Nephron progenitor cell (in vitro differentiated cells): Measurements from ENCODE around the gene TFB2M.
"Not testable (repeated sequence)": the region's sequence is repeated elsewhere in the genome, so short reads cannot be mapped to it uniquely, and the experiment has no call there.

Experiments
- DNase-seq: peaks from one replicate; pipeline ENCODE4 v3.0.0; 2021
- H3K27ac Mint-ChIP-seq: 2 replicates; pipeline ENCODE4 v1.8.0; 2021; ENCODE audit warnings: mild to moderate bottlenecking, moderate library complexity, mixed read lengths
- H3K27me3 Mint-ChIP-seq: 2 replicates; pipeline ENCODE4 v1.8.0; 2021; ENCODE audit warnings: mild to moderate bottlenecking, low read depth, mixed read lengths; ENCODE audit not compliant: poor library complexity
- H3K36me3 Mint-ChIP-seq: 2 replicates; pipeline ENCODE4 v1.8.0; 2021; ENCODE audit warnings: low read depth, mixed read lengths
- H3K4me1 Mint-ChIP-seq: 2 replicates; pipeline ENCODE4 v1.8.0; 2021; ENCODE audit warnings: mixed read lengths
- H3K4me3 Mint-ChIP-seq: 2 replicates; pipeline ENCODE4 v1.8.0; 2021; ENCODE audit warnings: mild to moderate bottlenecking, moderate library complexity, mixed read lengths
- H3K9me3 Mint-ChIP-seq: 2 replicates; pipeline ENCODE4 v1.8.0; 2021; ENCODE audit warnings: mild to moderate bottlenecking, moderate library complexity, mixed read lengths
- CTCF ChIP-seq: fragments of 200-600 bp; sonication (generic); IDR thresholded peaks from 2 replicates; pipeline ENCODE4 v1.5.0; 2021; ENCODE audit warnings: antibody characterized with exemption

Gene TFB2M

GRCh38 chr1:246573491-246573890 lies 7.4 kb upstream of the TFB2M start:
- DNase-seq = no peak
- peaks cover 6% of the 10 kb centered on the region for H3K9me3 Mint-ChIP-seq
- no peak for TF ChIP-seq CTCF
- no peak overlapping the region for H3K4me3 Mint-ChIP-seq
- peaks cover 15% of the 10 kb centered on the region for H3K4me1 Mint-ChIP-seq
- no peaks in the 10 kb centered on the region for H3K27me3 Mint-ChIP-seq
- peaks cover 19% of the 10 kb centered on the region for H3K36me3 Mint-ChIP-seq
- H3K27ac Mint-ChIP-seq = no peak overlapping the region

- peaks cover 6% of the 10 kb centered on the region for H3K9me3 Mint-ChIP-seq
- no peak overlapping the region for H3K27ac Mint-ChIP-seq
- H3K4me1 Mint-ChIP-seq = peaks cover 18% of the 10 kb centered on the region
- no peak for DNase-seq
- no peak for TF ChIP-seq CTCF
- no peaks in the 10 kb centered on the region for H3K27me3 Mint-ChIP-seq
- H3K4me3 Mint-ChIP-seq = no peak overlapping the region
- H3K36me3 Mint-ChIP-seq = peaks cover 17% of the 10 kb centered on the region
Observed at GRCh38 chr1:246572785-246573184, 6.7 kb upstream of the TFB2M start.

GRCh38 chr1:246571953-246572352 lies 5.9 kb upstream of the TFB2M start:
- no peak overlapping the region for H3K4me3 Mint-ChIP-seq
- peaks cover 10% of the 10 kb centered on the region for H3K36me3 Mint-ChIP-seq
- TF ChIP-seq CTCF = no peak
- DNase-seq = no peak
- H3K27ac Mint-ChIP-seq = no peak overlapping the region
- H3K9me3 Mint-ChIP-seq = peaks cover 6% of the 10 kb centered on the region
- H3K4me1 Mint-ChIP-seq = peaks cover 25% of the 10 kb centered on the region
- H3K27me3 Mint-ChIP-seq = no peaks in the 10 kb centered on the region

- not testable (repeated sequence) for H3K9me3 Mint-ChIP-seq, H3K27ac Mint-ChIP-seq, H3K27me3 Mint-ChIP-seq, DNase-seq, H3K36me3 Mint-ChIP-seq, H3K4me3 Mint-ChIP-seq
- H3K4me1 Mint-ChIP-seq = peaks cover 25% of the 10 kb centered on the region
Observed at GRCh38 chr1:246571309-246571708, 5.2 kb upstream of the TFB2M start.

GRCh38 chr1:246569248-246570238 lies 3.5 kb upstream of the TFB2M start:
- Mint-ChIP-seq H3K27me3 (no peaks in the 10 kb centered on the region), H3K4me1 (peaks cover 39% of the 10 kb centered on the region), H3K4me3 (peak overlapping the region; percentile 6), H3K36me3 (no peaks in the 10 kb centered on the region), H3K27ac (no peak overlapping the region), H3K9me3 (no peaks in the 10 kb centered on the region)
- no peak for DNase-seq
- no peak for TF ChIP-seq CTCF

GRCh38 chr1:246567646-246568235 lies 1.7 kb upstream of the TFB2M start:
- DNase-seq = no peak
- Mint-ChIP-seq H3K27me3 (no peaks in the 10 kb centered on the region), H3K4me3 (peak overlapping the region; percentile 99), H3K36me3 (peaks cover 6% of the 10 kb centered on the region), H3K27ac (no peak overlapping the region), H3K9me3 (no peaks in the 10 kb centered on the region), H3K4me1 (peaks cover 39% of the 10 kb centered on the region)
- no peak for TF ChIP-seq CTCF
